ENCODE results near the gene APPL2. TPM values are rescaled to one million over a fixed set of nuclear protein-coding genes. Genes with fewer than 3 reads are reported as not detected.

The APPL2 gene
- total RNA-seq, 1 experiment from 2014 or later, result 26.7 TPM

DNA sequence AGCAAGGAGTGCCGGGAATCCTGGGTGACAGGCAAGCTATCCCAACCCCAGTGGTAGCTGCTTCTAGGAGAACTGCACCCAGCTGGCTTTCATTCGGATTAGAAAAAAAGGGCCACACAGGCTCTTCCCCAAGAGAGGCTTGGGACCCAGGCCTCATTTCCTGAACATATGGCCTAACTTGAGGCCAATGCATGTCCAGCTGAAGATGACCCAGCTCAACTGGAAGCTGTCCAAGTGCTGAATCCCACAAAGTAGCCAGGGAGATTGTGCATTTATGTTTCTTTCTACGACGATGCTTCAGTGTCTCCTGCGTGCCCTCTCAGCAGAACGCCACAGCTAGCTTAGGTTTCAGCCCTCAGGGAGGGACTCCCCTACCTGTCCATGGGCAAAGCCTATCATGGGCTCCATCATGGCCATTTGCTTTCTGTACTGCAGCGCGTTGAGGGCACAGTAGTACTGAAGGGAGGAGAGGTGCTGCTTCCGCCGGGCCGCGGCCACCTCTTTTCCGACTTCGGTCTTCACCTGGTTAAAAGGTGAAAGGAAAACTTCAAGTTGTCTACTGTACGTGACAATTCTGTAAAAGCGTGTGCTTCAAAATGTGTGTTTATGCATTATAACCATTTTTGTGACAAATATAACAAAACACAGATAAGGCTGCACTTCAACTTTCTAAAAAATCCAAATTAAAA lies 29.1 kb downstream of the APPL2 start:
- BruUV-seq (replicated peaks), result no TSS peak
- ChIA-PET POLR2A (ENCODE audit: low non-redundant PET) (no interaction called here), CTCF (no interaction called here)
- Histone ChIP-seq H3K27me3 (replicated peaks; ENCODE audit: insufficient read depth, low read depth, low read length, poor library complexity) (no peaks in the 10 kb centered on the region), H3K9me3 (ENCODE audit: low read depth, low read length, poor library complexity, severe bottlenecking) (no peaks in the 10 kb centered on the region), H3K27ac (ENCODE audit: low read depth, low read length, poor library complexity, severe bottlenecking) (no peak overlapping the region), H3K4me1 (ENCODE audit: insufficient read depth, low read length, poor library complexity, severe bottlenecking) (no peaks in the 10 kb centered on the region), H3K4me3 (ENCODE audit: low read depth, low read length, poor library complexity, severe bottlenecking) (no peak overlapping the region), H3K36me3 (ENCODE audit: insufficient read depth, low read length, poor library complexity, severe bottlenecking) (peaks cover 4% of the 10 kb centered on the region)
- TF ChIP-seq EZH2 (IDR thresholded peaks at IDR 0.05; ENCODE audit: borderline replicate concordance, low read depth, low read length, poor library complexity, severe bottlenecking), result no peak
- TF ChIP-seq, protein P1, sequence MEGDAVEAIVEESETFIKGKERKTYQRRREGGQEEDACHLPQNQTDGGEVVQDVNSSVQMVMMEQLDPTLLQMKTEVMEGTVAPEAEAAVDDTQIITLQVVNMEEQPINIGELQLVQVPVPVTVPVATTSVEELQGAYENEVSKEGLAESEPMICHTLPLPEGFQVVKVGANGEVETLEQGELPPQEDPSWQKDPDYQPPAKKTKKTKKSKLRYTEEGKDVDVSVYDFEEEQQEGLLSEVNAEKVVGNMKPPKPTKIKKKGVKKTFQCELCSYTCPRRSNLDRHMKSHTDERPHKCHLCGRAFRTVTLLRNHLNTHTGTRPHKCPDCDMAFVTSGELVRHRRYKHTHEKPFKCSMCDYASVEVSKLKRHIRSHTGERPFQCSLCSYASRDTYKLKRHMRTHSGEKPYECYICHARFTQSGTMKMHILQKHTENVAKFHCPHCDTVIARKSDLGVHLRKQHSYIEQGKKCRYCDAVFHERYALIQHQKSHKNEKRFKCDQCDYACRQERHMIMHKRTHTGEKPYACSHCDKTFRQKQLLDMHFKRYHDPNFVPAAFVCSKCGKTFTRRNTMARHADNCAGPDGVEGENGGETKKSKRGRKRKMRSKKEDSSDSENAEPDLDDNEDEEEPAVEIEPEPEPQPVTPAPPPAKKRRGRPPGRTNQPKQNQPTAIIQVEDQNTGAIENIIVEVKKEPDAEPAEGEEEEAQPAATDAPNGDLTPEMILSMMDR (conservative IDR thresholded peaks at IDR 0.05; ENCODE audit: low read depth, low read length), result no peak
- intact Hi-C loops (cut with micrococcal nuclease; ENCODE audit: unreplicated experiment), result no loop called here
- no peak for DNase-seq (ENCODE audit: low spot score)

DNA sequence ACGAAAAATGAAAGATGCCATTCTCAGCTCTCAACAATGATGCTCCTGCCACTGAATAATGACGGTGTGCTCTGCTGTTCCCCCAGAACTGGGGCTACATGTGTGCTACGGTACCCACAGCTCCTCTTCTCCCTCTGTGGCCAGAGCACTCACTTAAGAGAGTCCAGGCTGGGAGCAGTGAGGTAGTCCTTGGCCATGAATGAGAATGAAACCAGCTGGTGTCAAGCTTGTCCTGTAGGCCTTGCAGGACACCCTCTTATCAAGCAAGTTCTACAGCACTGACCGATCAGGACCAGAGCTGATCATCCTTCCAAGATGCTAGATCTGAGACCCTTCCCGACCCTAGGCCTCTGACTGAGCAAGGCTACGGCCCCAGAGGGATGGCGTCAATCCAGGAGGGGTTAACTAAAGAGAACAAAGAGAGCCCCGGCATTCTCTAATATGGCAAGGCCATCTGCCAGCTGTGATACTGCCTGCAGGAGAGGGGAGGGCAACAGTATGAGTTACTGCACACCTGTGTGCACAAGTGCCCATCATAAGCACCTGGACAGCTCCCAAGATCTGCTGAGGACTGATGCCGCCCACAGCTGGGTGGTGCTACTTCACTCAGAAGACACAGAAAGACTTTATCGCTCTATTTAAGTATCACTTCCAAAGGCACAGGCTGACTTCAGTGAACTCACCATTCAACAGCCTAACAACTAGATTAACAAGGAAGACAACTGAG lies 30.5 kb downstream of the APPL2 start:
- ChIA-PET CTCF (no interaction called here), POLR2A (ENCODE audit: low non-redundant PET) (no interaction called here)

DNA sequence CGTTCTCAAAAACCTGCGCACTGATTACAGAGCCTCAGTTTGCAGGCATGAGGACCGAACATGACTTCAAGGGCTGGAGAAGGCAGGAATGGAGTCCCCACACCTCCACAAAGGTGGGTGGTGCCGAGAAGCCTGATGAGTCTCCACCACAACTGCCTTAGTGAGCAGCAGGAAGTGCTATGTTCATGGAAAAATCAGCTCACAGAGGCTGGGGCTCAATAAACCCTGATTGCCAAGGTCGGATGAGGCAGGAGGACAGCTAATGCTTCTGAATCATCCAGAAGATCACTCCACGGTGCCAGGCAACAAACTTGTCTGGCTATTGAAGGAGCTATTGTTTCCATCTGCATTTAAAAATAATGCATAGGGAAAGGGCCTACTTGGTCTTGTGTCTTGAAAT lies 31.1 kb downstream of the APPL2 start:
- TF ChIP-seq EZH2 (IDR thresholded peaks at IDR 0.05; ENCODE audit: borderline replicate concordance, low read depth, low read length, poor library complexity, severe bottlenecking), result no peak
- TF ChIP-seq, protein P1 (conservative IDR thresholded peaks at IDR 0.05; ENCODE audit: low read depth, low read length), result no peak
- no peaks in the 10 kb centered on the region for H3K9me3 ChIP-seq (ENCODE audit: low read depth, low read length, poor library complexity, severe bottlenecking)
- ChIA-PET POLR2A (ENCODE audit: low non-redundant PET) (no interaction called here), CTCF (no interaction called here)
- BruUV-seq (replicated peaks), result no TSS peak
- no peak overlapping the region for H3K4me3 ChIP-seq (ENCODE audit: low read depth, low read length, poor library complexity, severe bottlenecking)
- intact Hi-C loops (cut with micrococcal nuclease; ENCODE audit: unreplicated experiment), result no loop called here
- H3K4me1 ChIP-seq (ENCODE audit: insufficient read depth, low read length, poor library complexity, severe bottlenecking), result no peaks in the 10 kb centered on the region
- H3K36me3 ChIP-seq (ENCODE audit: insufficient read depth, low read length, poor library complexity, severe bottlenecking), result peaks cover 6% of the 10 kb centered on the region
- no peaks in the 10 kb centered on the region for H3K27me3 ChIP-seq (replicated peaks; ENCODE audit: insufficient read depth, low read depth, low read length, poor library complexity)
- DNase-seq (ENCODE audit: low spot score), result no peak
- H3K27ac ChIP-seq (ENCODE audit: low read depth, low read length, poor library complexity, severe bottlenecking), result no peak overlapping the region

More for the DNA sequence above, 30.5 kb downstream of the APPL2 start:
- Histone ChIP-seq H3K4me3 (ENCODE audit: low read depth, low read length, poor library complexity, severe bottlenecking) (no peak overlapping the region), H3K9me3 (ENCODE audit: low read depth, low read length, poor library complexity, severe bottlenecking) (no peaks in the 10 kb centered on the region), H3K27ac (ENCODE audit: low read depth, low read length, poor library complexity, severe bottlenecking) (no peak overlapping the region), H3K4me1 (ENCODE audit: insufficient read depth, low read length, poor library complexity, severe bottlenecking) (no peaks in the 10 kb centered on the region), H3K36me3 (ENCODE audit: insufficient read depth, low read length, poor library complexity, severe bottlenecking) (peaks cover 6% of the 10 kb centered on the region), H3K27me3 (replicated peaks; ENCODE audit: insufficient read depth, low read depth, low read length, poor library complexity) (no peaks in the 10 kb centered on the region)
- TF ChIP-seq, protein P1 (conservative IDR thresholded peaks at IDR 0.05; ENCODE audit: low read depth, low read length), result no peak
- no peak for TF ChIP-seq EZH2 (IDR thresholded peaks at IDR 0.05; ENCODE audit: borderline replicate concordance, low read depth, low read length, poor library complexity, severe bottlenecking)
- no TSS peak for BruUV-seq (replicated peaks)
- intact Hi-C loops (cut with micrococcal nuclease; ENCODE audit: unreplicated experiment), result no loop called here
- no peak for DNase-seq (ENCODE audit: low spot score)

All from A673 (cell line).